NT2/D1 (cell line): Measurements from ENCODE around the gene LARP4B.
"Not testable (repeated sequence)": the region's sequence is repeated elsewhere in the genome, so short reads cannot be mapped to it uniquely, and the experiment has no call there.

Source experiments
- DNase-seq: peaks from one replicate; pipeline ENCODE4 v3.0.0-alpha.2; 2011; ENCODE audit warnings: low read depth, low spot score
- H3K27me3 ChIP-seq: 2 replicates; pipeline ENCODE4 v1.6.0; 2011; ENCODE audit warnings: mild to moderate bottlenecking; ENCODE audit not compliant: insufficient read length, insufficient read depth
- H3K36me3 ChIP-seq: 2 replicates; pipeline ENCODE4 v1.6.1; 2011; ENCODE audit warnings: mild to moderate bottlenecking, low read length, mixed read lengths; ENCODE audit not compliant: insufficient read depth, insufficient read length
- H3K4me1 ChIP-seq: 2 replicates; pipeline ENCODE4 v1.5.1; 2011; ENCODE audit not compliant: insufficient read depth, insufficient read length
- H3K4me3 ChIP-seq: 2 replicates; pipeline ENCODE4 v1.5.1; 2011; ENCODE audit warnings: low read depth; ENCODE audit not compliant: insufficient read length
- H3K9ac ChIP-seq: 2 replicates; pipeline ENCODE4 v1.6.0; 2011; ENCODE audit warnings: low read depth; ENCODE audit not compliant: insufficient read length
- H3K9me3 ChIP-seq: 2 replicates; pipeline ENCODE4 v1.5.1; 2011; ENCODE audit warnings: mild to moderate bottlenecking, low read length; ENCODE audit not compliant: insufficient read depth
- SUZ12 ChIP-seq: IDR thresholded peaks from 2 replicates; pipeline ENCODE4 v1.6.1; 2011; ENCODE audit not compliant: insufficient read length, insufficient read depth; ENCODE audit errors: extremely low read depth
- YY1 ChIP-seq: IDR thresholded peaks from 2 replicates; pipeline ENCODE4 v1.6.1; 2011; ENCODE audit not compliant: insufficient read length, insufficient read depth
- ZNF274 ChIP-seq: IDR thresholded peaks from 2 replicates; pipeline ENCODE4 v1.6.1; 2011; ENCODE audit warnings: mild to moderate bottlenecking, low read depth, low read length

LARP4B gene

DNA sequence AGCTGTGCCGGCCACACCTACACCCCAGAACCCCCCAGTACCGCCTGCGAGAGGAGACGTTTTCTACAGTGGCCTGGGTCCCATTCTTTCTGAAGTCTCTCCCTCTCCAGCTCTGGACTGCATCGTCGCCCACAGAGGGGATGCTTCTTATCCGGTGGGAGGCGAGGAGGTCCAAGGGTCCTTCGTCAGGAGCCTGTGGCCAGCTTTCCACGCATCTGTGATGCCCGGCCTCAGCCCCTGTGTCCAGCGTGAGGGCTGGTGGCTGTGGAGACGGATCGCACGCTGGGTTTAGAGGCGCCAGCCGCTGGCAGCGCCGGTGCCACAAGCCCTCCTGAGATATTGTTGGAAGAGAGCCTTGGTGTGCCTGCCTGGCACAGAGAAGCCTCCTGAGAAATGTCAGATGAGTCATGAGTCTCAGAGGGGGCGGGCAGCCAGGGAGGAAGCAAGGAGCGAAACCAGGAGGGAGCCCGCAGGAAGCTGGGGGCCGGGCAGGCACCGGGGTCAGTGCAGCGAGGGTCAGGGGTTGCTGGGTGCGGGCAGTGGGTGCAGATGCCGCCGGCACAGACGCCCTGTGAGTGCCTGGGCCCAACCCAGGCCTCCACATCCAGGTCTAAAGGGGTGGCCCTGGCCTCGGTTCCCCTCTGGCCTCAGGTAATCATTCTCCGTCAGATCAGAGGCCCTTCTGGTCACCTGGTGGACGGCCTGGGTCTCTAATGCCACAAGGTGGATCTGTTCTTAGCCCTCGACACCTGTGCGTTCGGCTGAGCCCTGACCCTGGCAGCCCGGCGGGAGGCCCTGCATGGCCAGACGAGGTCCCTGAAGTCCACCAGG lies 156.0 kb downstream of the LARP4B start:
- H3K9ac ChIP-seq: no peak overlapping the region
- peaks cover 2% of the 10 kb centered on the region for H3K4me1 ChIP-seq
- H3K9me3 ChIP-seq: no peaks in the 10 kb centered on the region; the same call in 1 of the 2 replicates
- H3K27me3 ChIP-seq: no peaks in the 10 kb centered on the region
- H3K36me3 ChIP-seq: no peaks in the 10 kb centered on the region
- no peak for TF ChIP-seq ZNF274
- H3K4me3 ChIP-seq: no peak overlapping the region
- DNase-seq: no peak

DNA sequence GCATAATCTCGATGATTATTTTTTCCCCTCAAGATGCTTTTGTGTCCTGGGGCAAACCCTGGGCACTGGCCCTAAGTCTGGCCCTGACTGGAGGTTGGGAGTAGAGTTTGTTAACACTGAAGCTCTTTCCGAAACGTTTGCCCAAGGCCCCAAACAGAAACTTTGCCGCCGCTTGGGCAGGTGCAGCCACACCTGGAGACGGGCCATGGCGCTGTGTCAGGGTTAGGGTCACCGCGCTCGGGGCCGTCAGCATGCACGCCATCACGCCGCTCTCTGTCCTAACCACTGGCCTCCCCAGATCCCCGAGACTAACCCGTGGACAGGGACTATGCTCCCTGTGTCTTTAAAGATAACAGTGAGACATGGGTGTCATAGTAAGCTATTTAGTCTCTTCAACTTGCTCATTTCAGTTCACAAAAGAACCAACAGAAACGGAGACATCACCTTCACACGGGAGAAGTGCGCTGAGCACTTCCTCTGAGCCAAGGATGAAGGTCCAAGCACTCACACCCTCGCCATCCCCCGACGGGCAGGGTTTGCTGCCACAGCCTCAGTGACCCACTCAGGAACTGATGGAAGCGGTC lies 156.8 kb downstream of the LARP4B start:
- no peaks in the 10 kb centered on the region; the same call in 1 of the 2 replicates for H3K9me3 ChIP-seq

DNA sequence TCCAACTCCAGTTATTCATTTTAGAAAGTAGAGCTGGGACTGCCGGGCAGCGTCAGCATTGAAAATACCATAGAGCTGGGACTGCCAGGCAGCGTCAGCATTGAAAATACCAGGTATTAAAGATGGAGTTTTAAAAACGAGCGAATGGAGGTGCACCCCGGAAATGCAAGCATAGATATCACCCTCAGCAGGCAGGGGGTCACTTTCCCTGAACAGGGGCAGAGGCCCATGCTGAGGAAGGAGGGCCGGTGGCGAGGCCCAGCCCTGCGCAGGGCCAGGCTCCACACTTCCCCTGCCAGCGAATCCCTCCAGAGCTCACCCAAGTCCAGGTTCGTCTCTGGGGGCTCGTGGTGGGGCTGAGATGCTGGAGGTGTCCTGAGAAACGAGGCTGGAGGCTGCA lies 157.3 kb downstream of the LARP4B start:
- Histone ChIP-seq H3K4me1 (peaks cover 2% of the 10 kb centered on the region), H3K36me3 (no peaks in the 10 kb centered on the region), H3K27me3 (no peaks in the 10 kb centered on the region), H3K4me3 (no peak overlapping the region), H3K9ac (no peak overlapping the region), H3K9me3 (no peaks in the 10 kb centered on the region; the same call in 1 of the 2 replicates)
- no peak for TF ChIP-seq SUZ12
- no peak for TF ChIP-seq ZNF274
- no peak for TF ChIP-seq YY1
- no peak for DNase-seq

More for the DNA sequence above, 156.8 kb downstream of the LARP4B start:
- Histone ChIP-seq H3K36me3 (no peaks in the 10 kb centered on the region), H3K4me1 (peaks cover 2% of the 10 kb centered on the region), H3K9ac (no peak overlapping the region), H3K4me3 (no peak overlapping the region), H3K27me3 (no peaks in the 10 kb centered on the region)
- no peak for DNase-seq
- TF ChIP-seq ZNF274 (no peak), SUZ12 (no peak), YY1 (no peak)

DNA sequence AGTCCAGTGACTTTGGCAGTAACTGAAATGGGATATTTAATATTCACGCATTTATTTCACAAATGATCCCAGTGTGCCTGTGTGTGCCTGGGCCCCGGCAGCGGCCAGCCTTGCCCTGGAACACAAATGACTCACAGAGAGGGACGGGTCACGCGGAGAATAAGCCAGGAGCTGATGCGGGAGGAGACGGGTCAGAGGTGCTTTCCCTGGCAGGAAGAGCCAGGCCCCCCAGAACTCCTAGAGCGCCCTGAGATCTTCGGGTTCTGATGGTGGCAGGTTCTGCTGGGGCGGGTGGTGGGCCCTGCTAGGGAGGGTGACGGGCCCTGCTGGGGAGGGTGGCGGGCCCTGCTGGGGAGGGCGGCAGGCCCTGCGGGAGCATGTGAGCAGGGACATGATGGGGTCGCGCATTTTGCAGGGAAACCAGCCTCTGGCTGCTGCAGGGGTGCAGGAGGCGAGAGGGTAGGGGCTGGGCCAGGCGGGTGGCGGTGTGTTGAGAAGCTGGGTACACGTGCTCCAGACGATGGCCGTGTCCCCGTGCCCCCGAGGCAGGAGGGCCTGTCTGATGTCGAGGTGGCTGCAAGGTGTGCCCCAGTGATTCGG lies 157.8 kb downstream of the LARP4B start:
- no peak overlapping the region for H3K4me3 ChIP-seq
- H3K9me3 ChIP-seq: no peaks in the 10 kb centered on the region; the same call in 1 of the 2 replicates
- H3K9ac ChIP-seq: no peak overlapping the region
- TF ChIP-seq ZNF274 (no peak), YY1 (no peak), SUZ12 (no peak)
- H3K4me1 ChIP-seq: peaks cover 2% of the 10 kb centered on the region
- no peaks in the 10 kb centered on the region for H3K27me3 ChIP-seq
- no peaks in the 10 kb centered on the region for H3K36me3 ChIP-seq
- DNase-seq: no peak

DNA sequence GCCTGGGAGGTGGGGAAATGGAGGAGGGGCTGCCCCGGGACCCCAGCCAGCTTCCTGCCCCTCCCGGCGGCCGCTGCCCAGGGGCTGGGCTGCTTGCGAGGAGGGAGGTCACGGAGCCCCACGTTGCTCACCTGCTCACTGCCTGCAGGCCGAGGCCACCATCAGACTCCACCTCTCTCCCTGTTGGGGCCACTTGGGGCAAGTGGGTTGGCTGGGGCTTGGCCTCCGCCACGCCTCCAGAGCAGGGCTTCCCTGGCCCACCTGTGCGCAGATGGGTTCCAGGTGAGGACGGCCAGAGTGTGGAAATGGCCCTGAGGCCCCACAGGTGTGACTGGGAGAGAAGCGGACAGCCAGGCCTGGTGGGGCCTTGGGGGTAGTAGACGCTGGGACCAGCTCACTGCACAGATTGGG lies 159.3 kb downstream of the LARP4B start:
- no peak for TF ChIP-seq YY1
- no peak for TF ChIP-seq SUZ12
- TF ChIP-seq ZNF274: no peak
- no peak for DNase-seq
- Histone ChIP-seq H3K36me3 (no peaks in the 10 kb centered on the region), H3K4me1 (peaks cover 2% of the 10 kb centered on the region), H3K27me3 (no peaks in the 10 kb centered on the region), H3K9me3 (peaks cover 8% of the 10 kb centered on the region; the same call in 1 of the 2 replicates), H3K4me3 (no peak overlapping the region), H3K9ac (no peak overlapping the region)

DNA sequence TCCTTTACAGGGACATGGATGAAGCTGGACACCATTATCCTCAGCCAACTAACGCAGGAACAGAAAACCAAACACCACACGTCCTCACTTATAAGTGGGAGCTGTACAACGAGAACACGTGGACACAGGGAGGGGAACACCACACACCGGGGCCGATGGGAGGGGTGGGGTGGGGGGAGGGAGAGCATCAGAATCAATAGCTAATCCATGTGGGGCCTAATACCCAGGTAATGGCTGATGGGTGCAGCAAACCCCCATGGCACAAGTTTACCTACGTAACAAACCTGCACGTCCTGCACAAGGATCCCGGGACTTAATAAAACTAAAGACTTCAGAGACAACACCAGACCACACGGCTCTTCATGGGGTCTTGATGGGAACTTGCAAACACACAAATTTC lies 159.9 kb downstream of the LARP4B start:
- no peaks in the 10 kb centered on the region for H3K27me3 ChIP-seq
- no peak overlapping the region for H3K9ac ChIP-seq
- peaks cover 8% of the 10 kb centered on the region; the same call in 1 of the 2 replicates for H3K9me3 ChIP-seq
- TF ChIP-seq YY1: no peak
- no peak for TF ChIP-seq SUZ12
- TF ChIP-seq ZNF274: no peak
- H3K36me3 ChIP-seq: no peaks in the 10 kb centered on the region
- no peak overlapping the region for H3K4me3 ChIP-seq
- DNase-seq: no peak
- H3K4me1 ChIP-seq: peaks cover 2% of the 10 kb centered on the region

DNA sequence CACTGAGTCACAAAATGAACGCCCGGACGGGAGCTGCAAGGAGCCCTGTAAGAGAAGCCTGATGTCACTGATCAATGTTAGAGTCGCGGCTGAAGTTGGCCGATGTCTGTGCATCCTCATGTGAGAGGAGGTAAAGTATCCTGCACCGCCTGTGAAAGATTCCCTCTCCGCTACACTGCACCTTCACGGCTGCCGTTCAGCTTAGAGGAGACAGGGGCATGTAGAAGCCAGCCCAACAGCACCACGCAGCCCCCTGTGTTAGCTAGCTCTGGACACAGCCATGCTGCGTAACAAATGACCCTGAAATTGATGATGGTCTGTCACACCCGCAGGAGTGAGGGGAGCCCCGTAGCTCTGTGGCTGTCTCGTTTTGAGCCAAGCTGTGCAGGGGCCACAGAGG lies 160.5 kb downstream of the LARP4B start:
- DNase-seq: no peak
- Histone ChIP-seq H3K4me3 (no peak overlapping the region), H3K9ac (no peak overlapping the region), H3K27me3 (no peaks in the 10 kb centered on the region), H3K36me3 (no peaks in the 10 kb centered on the region), H3K4me1 (peaks cover 2% of the 10 kb centered on the region), H3K9me3 (peaks cover 8% of the 10 kb centered on the region; the same call in 1 of the 2 replicates)
- TF ChIP-seq SUZ12 (no peak), YY1 (no peak), ZNF274 (no peak)

DNA sequence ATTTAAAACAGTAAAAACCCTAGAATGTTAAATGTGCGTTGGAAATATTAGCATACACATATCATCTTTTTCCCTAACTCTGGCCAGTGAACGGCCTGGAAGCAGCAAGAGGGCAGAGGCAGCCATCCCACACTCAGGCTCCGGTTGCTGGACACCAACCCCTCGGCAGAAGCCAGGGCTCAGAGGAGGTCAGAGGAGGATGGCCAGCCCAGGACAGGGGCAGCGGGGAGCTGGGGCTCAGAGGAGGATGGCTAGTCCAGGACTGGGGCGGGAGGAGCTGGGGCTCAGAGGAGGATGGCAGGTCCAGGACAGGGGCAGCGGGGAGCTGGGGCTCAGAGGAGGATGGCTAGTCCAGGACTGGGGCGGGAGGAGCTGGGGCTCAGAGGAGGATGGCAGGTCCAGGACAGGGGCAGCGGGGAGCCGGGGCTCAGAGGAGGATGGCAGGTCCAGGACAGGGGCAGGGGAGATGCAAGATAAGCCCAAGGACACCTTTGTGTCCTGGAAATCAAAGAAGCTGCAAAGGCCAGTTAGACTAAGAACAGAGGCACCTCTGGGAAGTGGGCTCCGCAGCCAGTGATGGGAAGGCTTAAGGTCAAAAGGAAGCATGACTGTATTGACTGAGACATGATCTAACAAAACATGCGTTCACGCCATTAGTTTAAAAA lies 161.3 kb downstream of the LARP4B start:
- not testable (repeated sequence) for H3K4me1 ChIP-seq, H3K27me3 ChIP-seq, H3K36me3 ChIP-seq, H3K9ac ChIP-seq, H3K4me3 ChIP-seq, DNase-seq, H3K9me3 ChIP-seq
